HEK293T (cell line): ENCODE data around the gene EPB41L2.

Source experiments
- ARNT ChIP-seq: fragments of 450-650 bp; IDR thresholded peaks from 2 replicates; pipeline ENCODE4 v1.6.1; 2017; ENCODE audit warnings: mild to moderate bottlenecking
- BHLHE40 ChIP-seq: fragments of 450-650 bp; IDR thresholded peaks from 2 replicates; pipeline ENCODE4 v1.6.1; 2016; ENCODE audit warnings: mild to moderate bottlenecking, moderate library complexity, borderline replicate concordance
- CTBP1 ChIP-seq: fragments of 450-650 bp; IDR thresholded peaks from 2 replicates; pipeline ENCODE4 v1.6.1; 2016; ENCODE audit warnings: borderline replicate concordance
- ELF4 ChIP-seq: fragments of 450-650 bp; IDR thresholded peaks from 2 replicates; pipeline ENCODE4 v1.6.1; 2017; ENCODE audit warnings: antibody characterized with exemption
- FOXA1 ChIP-seq: fragments of 450-650 bp; IDR thresholded peaks from 2 replicates; pipeline ENCODE4 v1.6.1; 2016; ENCODE audit warnings: mild to moderate bottlenecking
- FOXK2 ChIP-seq: fragments of 450-650 bp; IDR thresholded peaks from 2 replicates; pipeline ENCODE4 v1.6.1; 2016; ENCODE audit warnings: mild to moderate bottlenecking
- FOXM1 ChIP-seq: fragments of 450-650 bp; IDR thresholded peaks from 2 replicates; pipeline ENCODE4 v1.6.1; 2017; ENCODE audit warnings: mild to moderate bottlenecking, borderline replicate concordance
- L3MBTL2 ChIP-seq: fragments of 450-650 bp; conservative IDR thresholded peaks from 2 replicates; pipeline ENCODE4 v1.6.1; 2016; ENCODE audit warnings: mild to moderate bottlenecking
- NFRKB ChIP-seq: fragments of 450-650 bp; IDR thresholded peaks from 2 replicates; pipeline ENCODE4 v1.6.1; 2016; ENCODE audit warnings: mild to moderate bottlenecking, moderate library complexity
- SP1 ChIP-seq: fragments of 450-650 bp; IDR thresholded peaks from 2 replicates; pipeline ENCODE4 v1.6.1; 2017
- SUZ12 ChIP-seq: fragments of 450-650 bp; IDR thresholded peaks from 2 replicates; pipeline ENCODE4 v1.6.1; 2016; ENCODE audit warnings: mild to moderate bottlenecking
- ZNF384 ChIP-seq: fragments of 450-650 bp; IDR thresholded peaks from 2 replicates; pipeline ENCODE4 v1.6.1; 2016
- TF ChIP-seq, protein P1 (sequence below): fragments of 450-650 bp; IDR thresholded peaks from 2 replicates; pipeline ENCODE4 v1.6.1; 2016

DNA sequence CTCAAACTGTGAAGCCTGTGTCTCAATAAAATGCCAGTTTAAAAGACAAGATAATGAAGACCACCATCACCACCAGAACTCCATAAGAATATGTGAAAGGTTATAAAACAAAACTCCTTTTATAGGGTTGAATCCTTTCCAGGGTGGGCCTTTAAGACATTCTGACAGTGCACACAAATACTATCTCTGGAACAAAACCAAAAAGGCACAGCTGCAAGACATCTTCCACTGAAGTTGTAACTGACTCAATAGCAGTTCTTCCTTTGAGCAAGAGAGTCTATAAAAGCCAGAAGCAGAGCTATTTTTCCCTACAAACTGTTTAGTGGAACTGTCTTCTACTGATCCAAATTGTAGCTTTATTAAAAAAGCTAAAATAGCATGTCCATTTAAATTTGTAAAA, 81.6 kb downstream of the EPB41L2 start:
- no peak for TF ChIP-seq BHLHE40
- TF ChIP-seq FOXM1 = no peak
- TF ChIP-seq ARNT = no peak
- TF ChIP-seq FOXK2 = no peak
- TF ChIP-seq SUZ12 = no peak
- no peak for TF ChIP-seq ZNF384
- no peak for TF ChIP-seq FOXA1
- TF ChIP-seq NFRKB = no peak
- no peak for TF ChIP-seq L3MBTL2
- no peak for TF ChIP-seq SP1
- TF ChIP-seq ELF4 = no peak
- TF ChIP-seq, protein P1, sequence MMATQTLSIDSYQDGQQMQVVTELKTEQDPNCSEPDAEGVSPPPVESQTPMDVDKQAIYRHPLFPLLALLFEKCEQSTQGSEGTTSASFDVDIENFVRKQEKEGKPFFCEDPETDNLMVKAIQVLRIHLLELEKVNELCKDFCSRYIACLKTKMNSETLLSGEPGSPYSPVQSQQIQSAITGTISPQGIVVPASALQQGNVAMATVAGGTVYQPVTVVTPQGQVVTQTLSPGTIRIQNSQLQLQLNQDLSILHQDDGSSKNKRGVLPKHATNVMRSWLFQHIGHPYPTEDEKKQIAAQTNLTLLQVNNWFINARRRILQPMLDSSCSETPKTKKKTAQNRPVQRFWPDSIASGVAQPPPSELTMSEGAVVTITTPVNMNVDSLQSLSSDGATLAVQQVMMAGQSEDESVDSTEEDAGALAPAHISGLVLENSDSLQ = no peak
- no peak for TF ChIP-seq CTBP1
